GM23248 (cell line): ENCODE measurements around the gene PDE10A.

Experiments used
- EZH2 ChIP-seq: fragments of 200-600 bp; sonication (generic); IDR thresholded peaks from 2 replicates; pipeline ENCODE4 v1.6.1; 2018; ENCODE audit warnings: antibody characterized with exemption, mild to moderate bottlenecking; ENCODE audit not compliant: insufficient read depth, poor library complexity, severe bottlenecking
- EZH2phosphoT487 ChIP-seq: fragments of 200-600 bp; sonication (generic); IDR thresholded peaks from 2 replicates; pipeline ENCODE4 v1.6.1; 2018; ENCODE audit warnings: antibody characterized with exemption, moderate library complexity, mild to moderate bottlenecking, low read depth; ENCODE audit not compliant: insufficient read depth

DNA sequence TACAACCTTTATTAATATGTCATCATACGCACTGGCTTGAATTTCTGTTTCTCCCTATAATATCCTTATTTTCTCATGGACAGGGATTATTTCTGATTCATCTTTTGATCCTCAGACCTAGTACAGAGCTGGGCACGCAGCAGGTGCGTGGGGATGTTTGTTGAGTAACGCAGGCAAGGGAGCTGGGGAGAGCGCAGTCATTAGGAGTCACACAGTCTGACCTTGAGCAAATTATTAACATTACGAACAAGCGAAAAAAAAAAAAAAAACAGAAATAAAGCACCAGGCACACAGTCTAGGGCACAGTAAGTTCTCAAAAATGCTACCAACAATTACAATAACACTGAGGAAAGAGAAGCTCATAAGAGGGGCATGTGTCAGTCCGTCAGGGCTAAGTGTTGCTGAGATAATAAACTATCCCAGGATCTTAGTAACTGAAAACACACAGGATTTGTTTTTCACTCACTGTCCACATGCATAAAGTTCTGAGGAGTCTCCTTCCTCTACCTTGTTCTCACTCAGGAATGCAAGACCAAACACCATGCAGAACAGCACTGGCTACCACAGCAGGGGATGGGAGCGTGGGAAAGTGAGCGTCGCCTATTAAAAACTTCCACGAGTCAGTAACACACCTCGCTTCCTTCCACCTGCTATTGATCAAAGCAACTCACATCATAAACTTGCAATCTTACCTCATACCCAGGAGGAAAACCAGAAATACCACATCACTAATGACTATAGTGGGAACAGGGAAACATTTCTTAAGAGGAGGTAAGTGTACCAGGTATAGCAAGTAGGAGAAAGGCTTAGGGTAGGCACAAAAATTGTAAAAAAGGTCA lies 56.9 kb downstream of the PDE10A start:
- TF ChIP-seq EZH2 (no peak), EZH2phosphoT487 (no peak)
